Mammary epithelial cell (primary cell): Measurements from ENCODE around the gene MTG1.

Experiments
- CTCF ChIP-seq, 2 donors: IDR thresholded peaks in 1 of 2; conservative IDR thresholded peaks in 1 of 2; 2 replicates each; pipeline ENCODE4 v1.5.1; 2011 to 2012; ENCODE audit warnings: inconsistent platforms in 2 of 2, low read length in 2 of 2, mild to moderate bottlenecking in 2 of 2, control low read depth in 1 of 2, low read depth in 1 of 2; ENCODE audit not compliant: insufficient read depth in 1 of 2; ENCODE audit errors: extremely low read depth in 1 of 2
- EZH2 ChIP-seq: IDR thresholded peaks from 2 replicates; pipeline ENCODE4 v1.6.1; 2012; ENCODE audit warnings: low read length, inconsistent platforms, borderline replicate concordance

GRCh38 chr10:133391761-133392518 lies 2.0 kb upstream of the MTG1 start:
- TF ChIP-seq CTCF (conservative IDR thresholded peaks at IDR 0.05 in 1 of 2, IDR thresholded peaks at IDR 0.05 in 1 of 2; ENCODE audit: extremely low read depth in 1 of 2, insufficient read depth in 1 of 2, low read depth in 1 of 2, low read length in 2 of 2) (no peak), EZH2 (no peak)
